D721Med (cell line): Measurements from ENCODE around the gene DNAJC25.

Experiments used
- DNase-seq: peaks from one replicate; pipeline ENCODE4 v3.0.0; 2011; ENCODE audit warnings: low spot score; ENCODE audit not compliant: insufficient read length
- FAIRE-seq: peaks from 2 replicates; lab custom pipeline; 2011; peaks lifted over from hg19 to GRCh38; lab: Jason Lieb, UNC
- CTCF ChIP-seq: IDR thresholded peaks from 2 replicates; pipeline ENCODE4 v1.5.1; 2012; ENCODE audit warnings: mild to moderate bottlenecking, control low read depth; ENCODE audit not compliant: insufficient read depth; ENCODE audit errors: missing control alignments

The DNAJC25 gene

GRCh38 chr9:111631214-111631971 is at the start of gene DNAJC25:
TSS of gene DNAJC25 (plus strand) at chr9:111631334. CDS start at chr9:111631408, 74 bp downstream.
- TF ChIP-seq CTCF: no peak
- FAIRE-seq (no peak), DNase-seq (peak; percentile 94)

DNA sequence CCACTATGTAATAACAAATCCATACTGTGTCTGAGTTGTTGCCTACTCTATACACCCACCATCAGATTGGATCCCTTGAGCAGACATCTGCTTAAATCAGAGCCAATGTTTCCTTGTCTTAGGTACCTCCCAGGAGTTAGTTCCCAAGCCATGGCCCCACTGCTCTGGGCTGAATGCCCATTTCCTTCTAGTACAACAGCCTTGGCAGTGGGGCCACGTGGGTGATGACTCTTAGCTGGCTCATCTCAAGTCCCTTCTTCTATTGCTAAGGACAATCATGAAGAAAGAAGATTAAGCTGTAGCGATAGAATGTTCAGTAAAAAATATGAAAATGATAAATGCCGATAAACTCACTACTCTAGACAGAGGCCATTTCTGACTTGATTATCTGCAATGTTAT is 48.2 kb upstream of the DNAJC25 start:
- FAIRE-seq: no peak
- DNase-seq: no peak
- TF ChIP-seq CTCF: no peak

GRCh38 chr9:111586378-111586777 is 44.8 kb upstream of the DNAJC25 start:
- no peak for TF ChIP-seq CTCF
- FAIRE-seq: no peak
- DNase-seq: no peak

GRCh38 chr9:111588846-111589245 is 42.3 kb upstream of the DNAJC25 start:
- no peak for FAIRE-seq
- no peak for DNase-seq
- no peak for TF ChIP-seq CTCF

GRCh38 chr9:111597852-111598732 is 33.0 kb upstream of the DNAJC25 start:
- FAIRE-seq: no peak
- peak; percentile 69 for TF ChIP-seq CTCF
- no peak for DNase-seq

DNA sequence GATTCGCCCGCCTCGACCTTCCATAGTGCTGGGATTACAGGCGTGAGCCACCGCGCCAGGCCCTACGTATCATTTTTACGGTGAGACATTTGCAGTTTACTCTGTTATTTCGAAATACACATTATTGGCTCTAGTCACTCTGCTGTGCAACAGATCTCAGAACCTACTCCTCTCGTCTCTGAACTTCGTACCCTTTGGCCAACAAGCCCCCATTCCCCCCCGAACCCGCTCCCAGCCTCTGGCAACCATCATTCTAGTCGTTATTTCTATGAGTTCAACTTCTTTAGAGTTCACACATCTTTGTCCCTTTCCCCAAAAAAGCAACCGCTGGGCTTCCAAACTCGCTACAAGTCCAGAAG is 32.4 kb upstream of the DNAJC25 start:
- FAIRE-seq: no peak
- no peak for DNase-seq
- no peak for TF ChIP-seq CTCF
